Measurements from ENCODE around the gene GLIPR2. TPM values are rescaled to one million over a fixed set of nuclear protein-coding genes. Genes with fewer than 3 reads are reported as not detected.

The GLIPR2 gene
- total RNA-seq, 4 donors from 2014 or later = 3.3 to 5.3 (median 3.9) TPM

GRCh38 chr9:36165826-36166167 lies 29.3 kb downstream of the GLIPR2 start:
- Histone ChIP-seq H3K4me1 (peaks cover 2 to 18% of the 10 kb centered on the region in 2 donors), H3K27ac (peak overlapping the region; percentile 44 to 67 (median 58)), H3K27me3 (peaks cover 0 to 9% (median 8%) of the 10 kb centered on the region in 3 donors), H3K9me3 (no peaks in the 10 kb centered on the region), H3K36me3 (no peaks in the 10 kb centered on the region), H3K4me3 (peak overlapping the region; percentile 43 to 58 (median 50))
- intact Hi-C loops (cut with DNase I; ENCODE audit: low total_unique reads) = loop anchor here (1.0 to 10.0 kb wide), 5 partner anchors 29 to 211 kb away; partner anchors contain the start of genes GLIPR2 and RECK
- in situ Hi-C loops (cut with MboI; ENCODE audit: low sequenced_read_pairs in 4 of 4) = loop anchor here in 2 of 4 donors (5.0 kb wide), 1 partner anchor 63 kb away; no protein-coding TSS in a partner anchor
- DNase-seq (no peak), ATAC-seq (peak in 1 of 2 donors; percentile 26)
- TF ChIP-seq CTCF (IDR thresholded peaks at IDR 0.05 in 4 of 5, conservative IDR thresholded peaks at IDR 0.05 in 1 of 5) (no peak), POLR2A (IDR thresholded peaks at IDR 0.05) (no peak)

- TF ChIP-seq POLR2A (IDR thresholded peaks at IDR 0.05) (no peak), CTCF (IDR thresholded peaks at IDR 0.05 in 4 of 5, conservative IDR thresholded peaks at IDR 0.05 in 1 of 5) (peak; percentile 74 to 97 (median 91))
- ATAC-seq = peak; percentile 87 to 90
- Histone ChIP-seq H3K9me3 (no peaks in the 10 kb centered on the region), H3K4me3 (peak overlapping the region; percentile 43 to 58 (median 50)), H3K27me3 (peaks cover 0 to 9% (median 8%) of the 10 kb centered on the region in 3 donors), H3K36me3 (no peaks in the 10 kb centered on the region), H3K4me1 (peaks cover 2 to 18% of the 10 kb centered on the region in 2 donors), H3K27ac (peak overlapping the region; percentile 44 to 67 (median 58))
- peak; percentile 56 to 67 for DNase-seq
- intact Hi-C loops (cut with DNase I; ENCODE audit: low total_unique reads) (loop anchor here (1.0 to 10.0 kb wide), 5 partner anchors 30 to 212 kb away; partner anchors contain the start of genes GLIPR2 and RECK), in situ Hi-C loops (cut with MboI; ENCODE audit: low sequenced_read_pairs in 4 of 4) (loop anchor here in 2 of 4 donors (5.0 kb wide), 1 partner anchor 64 kb away; no protein-coding TSS in a partner anchor)
These were observed 29.8 kb downstream of the GLIPR2 start for GRCh38 chr9:36166168-36166927.

- intact Hi-C loops (cut with DNase I; ENCODE audit: low total_unique reads) = loop anchor here (10.0 kb wide), 1 partner anchor 134 kb away; the partner anchor contains the start of gene RECK
- Histone ChIP-seq H3K27ac (no peak within 1 kb of the TSS), H3K4me3 (no peak within 1 kb of the TSS), H3K4me1 (peaks cover 2 to 14% of the 10 kb centered on the region in 2 donors), H3K36me3 (no peaks in the 10 kb centered on the region), H3K27me3 (peaks cover 0 to 8% (median 6%) of the 10 kb centered on the region in 3 donors), H3K9me3 (no peaks in the 10 kb centered on the region)
- no peak for TF ChIP-seq POLR2A (IDR thresholded peaks at IDR 0.05)
- no peak for TF ChIP-seq CTCF (IDR thresholded peaks at IDR 0.05 in 4 of 5, conservative IDR thresholded peaks at IDR 0.05 in 1 of 5)
- DNase-seq = no peak
- in situ Hi-C loops (cut with MboI; ENCODE audit: low sequenced_read_pairs in 4 of 4) = loop anchor here in 2 of 4 donors (5.0 kb wide), 1 partner anchor 67 kb away; no protein-coding TSS in a partner anchor
- ATAC-seq = no peak
These were observed 32.6 kb downstream of the GLIPR2 start, which contains the start of gene CCIN for GRCh38 chr9:36169166-36169565. Gene CCIN (plus strand): TSS chr9:36169388. CDS start chr9:36169503, 115 bp downstream.

GRCh38 chr9:36169708-36170107 lies 33.2 kb downstream of the GLIPR2 start:
- intact Hi-C loops (cut with DNase I; ENCODE audit: low total_unique reads) (loop anchor here (10.0 kb wide), 1 partner anchor 135 kb away; the partner anchor contains the start of gene RECK), in situ Hi-C loops (cut with MboI; ENCODE audit: low sequenced_read_pairs in 4 of 4) (loop anchor here in 2 of 4 donors (5.0 kb wide), 1 partner anchor 67 kb away; no protein-coding TSS in a partner anchor)

More at GRCh38 chr9:36169708-36170107, 33.2 kb downstream of the GLIPR2 start:
- Histone ChIP-seq H3K4me3 (no peak overlapping the region), H3K27ac (no peak overlapping the region), H3K4me1 (peaks cover 2 to 14% of the 10 kb centered on the region in 2 donors), H3K9me3 (no peaks in the 10 kb centered on the region), H3K27me3 (peaks cover 0 to 8% (median 6%) of the 10 kb centered on the region in 3 donors), H3K36me3 (no peaks in the 10 kb centered on the region)
- DNase-seq (no peak), ATAC-seq (no peak)
- TF ChIP-seq POLR2A (IDR thresholded peaks at IDR 0.05) (no peak), CTCF (IDR thresholded peaks at IDR 0.05 in 4 of 5, conservative IDR thresholded peaks at IDR 0.05 in 1 of 5) (no peak)
